ENCODE results near the gene SGSM1. TPM values are rescaled to one million over a fixed set of nuclear protein-coding genes. Genes with fewer than 3 reads are reported as not detected.
A peak's percentile ranks its signal among the peaks of the same experiment; 100 is the strongest.

The SGSM1 gene
- total and polyA plus RNA-seq, 2 donors from 2014 or later: 3.6 to 4.7 TPM

- intact Hi-C loops (cut with DNase I): no loop called here
- Histone ChIP-seq H3K4me1 (ENCODE audit: control insufficient read depth in 2 of 3, insufficient read depth in 2 of 3, low read depth in 1 of 3, low read length in 3 of 3) (peaks cover 0 to 7% (median 5%) of the 10 kb centered on the region in 3 donors), H3K9me3 (ENCODE audit: control insufficient read depth in 2 of 3, insufficient read depth in 1 of 3, low read length in 3 of 3) (no peaks in the 10 kb centered on the region), H3K9ac (ENCODE audit: low read length in 3 of 3) (peak overlapping the region in 1 of 3 donors; percentile 26), H3K4me3 (ENCODE audit: low read length in 3 of 3) (no peak overlapping the region), H3K36me3 (ENCODE audit: control insufficient read depth in 2 of 3, insufficient read depth in 3 of 3, low read length in 3 of 3) (no peaks in the 10 kb centered on the region), H3K27me3 (ENCODE audit: control insufficient read depth, insufficient read depth, low read length) (no peaks in the 10 kb centered on the region), H3K27ac (ENCODE audit: low read depth in 2 of 2, low read length in 2 of 2) (peak overlapping the region; percentile 26 to 69)
- no peak for FAIRE-seq
- TF ChIP-seq CTCF (IDR thresholded peaks at IDR 0.05; ENCODE audit: borderline replicate concordance, extremely low read depth, insufficient read depth): no peak
- DNase-seq: no peak
Observed at GRCh38 chr22:24819487-24819886, 13.5 kb downstream of the SGSM1 start.

GRCh38 chr22:24819911-24820461, 14.0 kb downstream of the SGSM1 start:
- no peaks in the 10 kb centered on the region for H3K9me3 ChIP-seq (ENCODE audit: control insufficient read depth in 2 of 3, insufficient read depth in 1 of 3, low read length in 3 of 3)
- H3K9ac ChIP-seq (ENCODE audit: low read length in 3 of 3): peak overlapping the region in 1 of 3 donors; percentile 26
- FAIRE-seq: no peak
- no peaks in the 10 kb centered on the region for H3K36me3 ChIP-seq (ENCODE audit: control insufficient read depth in 2 of 3, insufficient read depth in 3 of 3, low read length in 3 of 3)
- peak in 3 of 5 donors; percentile 22 to 63 (median 41) for DNase-seq
- intact Hi-C loops (cut with DNase I): no loop called here
- peaks cover 0 to 7% (median 5%) of the 10 kb centered on the region in 3 donors for H3K4me1 ChIP-seq (ENCODE audit: control insufficient read depth in 2 of 3, insufficient read depth in 2 of 3, low read depth in 1 of 3, low read length in 3 of 3)
- no peak for TF ChIP-seq CTCF (IDR thresholded peaks at IDR 0.05; ENCODE audit: borderline replicate concordance, extremely low read depth, insufficient read depth)
- H3K4me3 ChIP-seq (ENCODE audit: low read length in 3 of 3): no peak overlapping the region
- no peaks in the 10 kb centered on the region for H3K27me3 ChIP-seq (ENCODE audit: control insufficient read depth, insufficient read depth, low read length)
- peak overlapping the region; percentile 26 to 69 for H3K27ac ChIP-seq (ENCODE audit: low read depth in 2 of 2, low read length in 2 of 2)

- TF ChIP-seq CTCF (IDR thresholded peaks at IDR 0.05; ENCODE audit: borderline replicate concordance, extremely low read depth, insufficient read depth): no peak
- Histone ChIP-seq H3K4me3 (ENCODE audit: low read length in 3 of 3) (no peak overlapping the region), H3K27me3 (ENCODE audit: control insufficient read depth, insufficient read depth, low read length) (no peaks in the 10 kb centered on the region), H3K9me3 (ENCODE audit: control insufficient read depth in 2 of 3, insufficient read depth in 1 of 3, low read length in 3 of 3) (no peaks in the 10 kb centered on the region), H3K9ac (ENCODE audit: low read length in 3 of 3) (no peak overlapping the region), H3K36me3 (ENCODE audit: control insufficient read depth in 2 of 3, insufficient read depth in 3 of 3, low read length in 3 of 3) (no peaks in the 10 kb centered on the region), H3K4me1 (ENCODE audit: control insufficient read depth in 2 of 3, insufficient read depth in 2 of 3, low read depth in 1 of 3, low read length in 3 of 3) (peaks cover 0 to 7% (median 5%) of the 10 kb centered on the region in 3 donors), H3K27ac (ENCODE audit: low read depth in 2 of 2, low read length in 2 of 2) (no peak overlapping the region)
- intact Hi-C loops (cut with DNase I): no loop called here
- FAIRE-seq (no peak), DNase-seq (no peak)
Observed at GRCh38 chr22:24822471-24822870, 16.5 kb downstream of the SGSM1 start.

GRCh38 chr22:24823787-24824186, 17.8 kb downstream of the SGSM1 start:
- Histone ChIP-seq H3K27ac (ENCODE audit: low read depth in 2 of 2, low read length in 2 of 2) (no peak overlapping the region), H3K4me1 (ENCODE audit: control insufficient read depth in 2 of 3, insufficient read depth in 2 of 3, low read depth in 1 of 3, low read length in 3 of 3) (peaks cover 0 to 10% (median 5%) of the 10 kb centered on the region in 3 donors), H3K9me3 (ENCODE audit: control insufficient read depth in 2 of 3, insufficient read depth in 1 of 3, low read length in 3 of 3) (no peaks in the 10 kb centered on the region), H3K36me3 (ENCODE audit: control insufficient read depth in 2 of 3, insufficient read depth in 3 of 3, low read length in 3 of 3) (no peaks in the 10 kb centered on the region), H3K4me3 (ENCODE audit: low read length in 3 of 3) (no peak overlapping the region), H3K27me3 (ENCODE audit: control insufficient read depth, insufficient read depth, low read length) (no peaks in the 10 kb centered on the region), H3K9ac (ENCODE audit: low read length in 3 of 3) (no peak overlapping the region)
- intact Hi-C loops (cut with DNase I): no loop called here
- DNase-seq: no peak
- no peak for FAIRE-seq
- no peak for TF ChIP-seq CTCF (IDR thresholded peaks at IDR 0.05; ENCODE audit: borderline replicate concordance, extremely low read depth, insufficient read depth)
